Activated naive CD8-positive, alpha-beta T cell treated with anti-CD3 and anti-CD28 coated beads, Interleukin-2, amount 50 U/mL, for 16 hours (primary cell): ENCODE data around the gene OR2B3.
"Not testable (repeated sequence)": the region's sequence is repeated elsewhere in the genome, so short reads cannot be mapped to it uniquely, and the experiment has no call there.

Source experiments
- DNase-seq: peaks from one replicate; pipeline ENCODE4 v3.0.0-alpha.2; 2020; ENCODE audit warnings: low read depth, low spot score

OR2B3 gene, protein sequence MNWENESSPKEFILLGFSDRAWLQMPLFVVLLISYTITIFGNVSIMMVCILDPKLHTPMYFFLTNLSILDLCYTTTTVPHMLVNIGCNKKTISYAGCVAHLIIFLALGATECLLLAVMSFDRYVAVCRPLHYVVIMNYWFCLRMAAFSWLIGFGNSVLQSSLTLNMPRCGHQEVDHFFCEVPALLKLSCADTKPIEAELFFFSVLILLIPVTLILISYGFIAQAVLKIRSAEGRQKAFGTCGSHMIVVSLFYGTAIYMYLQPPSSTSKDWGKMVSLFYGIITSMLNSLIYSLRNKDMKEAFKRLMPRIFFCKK

DNA sequence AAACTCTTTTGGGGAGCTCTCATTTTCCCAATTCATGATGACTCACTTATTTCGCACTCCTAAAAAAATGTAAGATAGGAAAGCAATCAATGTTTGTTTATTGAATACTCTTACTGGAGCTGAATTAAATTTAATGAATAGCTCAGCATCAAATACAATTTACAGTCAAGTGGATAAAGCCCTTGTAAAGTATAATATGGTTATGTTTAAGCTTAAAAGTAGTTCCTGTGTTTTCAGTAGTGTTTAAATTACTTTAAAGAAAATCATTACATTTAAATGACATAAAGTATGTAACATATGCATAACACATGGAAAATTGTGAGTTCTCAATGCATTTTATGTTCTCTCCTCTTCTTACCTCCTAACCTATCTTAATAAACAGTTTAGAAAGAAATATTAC is at the start of gene OR2B3:
OR2B3 (minus strand) TSS at position 101 of the 400 bp plus-strand sequence; CDS start at position 36, 65 bp downstream.
- DNase-seq, result no peak

DNA sequence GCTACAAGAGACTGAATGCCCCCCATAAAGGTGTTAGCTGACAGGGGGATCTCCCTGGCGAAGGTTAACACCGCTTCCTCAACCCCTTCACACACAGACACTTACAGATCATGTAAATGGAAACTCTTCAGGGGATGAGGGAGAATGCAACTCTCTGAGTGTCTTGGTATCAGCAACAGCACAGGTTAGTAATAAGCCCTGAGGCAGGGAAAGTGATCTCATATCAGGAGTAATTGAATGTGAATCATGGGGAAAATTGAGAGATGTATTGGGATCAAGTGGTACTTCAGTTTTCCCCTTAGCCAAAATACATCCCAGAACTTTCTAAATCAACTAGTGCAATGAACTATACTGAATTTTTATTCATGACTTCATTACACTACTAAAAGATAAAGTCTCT is 44.6 kb upstream of the OR2B3 start:
- no peak for DNase-seq

DNA sequence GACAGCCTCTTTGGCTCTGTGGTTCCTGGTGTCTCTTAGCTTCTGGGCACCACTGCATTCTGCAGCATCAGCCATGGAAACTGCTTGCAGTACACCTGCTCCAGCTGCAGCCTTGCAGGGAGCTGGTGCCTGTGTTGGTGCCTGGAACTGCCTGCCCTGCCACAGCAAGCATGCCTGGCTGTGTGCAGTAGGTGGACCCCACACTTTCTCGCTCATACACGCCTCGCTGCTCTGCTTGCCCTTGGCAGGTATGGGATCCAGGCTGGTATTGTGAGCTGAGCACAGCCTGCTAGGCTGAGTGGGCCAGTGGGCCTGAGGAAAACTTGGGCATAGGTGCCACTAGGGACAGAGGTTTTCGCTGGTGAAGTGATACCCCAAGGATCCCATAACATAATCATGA is 43.5 kb upstream of the OR2B3 start:
- DNase-seq, result no peak

DNA sequence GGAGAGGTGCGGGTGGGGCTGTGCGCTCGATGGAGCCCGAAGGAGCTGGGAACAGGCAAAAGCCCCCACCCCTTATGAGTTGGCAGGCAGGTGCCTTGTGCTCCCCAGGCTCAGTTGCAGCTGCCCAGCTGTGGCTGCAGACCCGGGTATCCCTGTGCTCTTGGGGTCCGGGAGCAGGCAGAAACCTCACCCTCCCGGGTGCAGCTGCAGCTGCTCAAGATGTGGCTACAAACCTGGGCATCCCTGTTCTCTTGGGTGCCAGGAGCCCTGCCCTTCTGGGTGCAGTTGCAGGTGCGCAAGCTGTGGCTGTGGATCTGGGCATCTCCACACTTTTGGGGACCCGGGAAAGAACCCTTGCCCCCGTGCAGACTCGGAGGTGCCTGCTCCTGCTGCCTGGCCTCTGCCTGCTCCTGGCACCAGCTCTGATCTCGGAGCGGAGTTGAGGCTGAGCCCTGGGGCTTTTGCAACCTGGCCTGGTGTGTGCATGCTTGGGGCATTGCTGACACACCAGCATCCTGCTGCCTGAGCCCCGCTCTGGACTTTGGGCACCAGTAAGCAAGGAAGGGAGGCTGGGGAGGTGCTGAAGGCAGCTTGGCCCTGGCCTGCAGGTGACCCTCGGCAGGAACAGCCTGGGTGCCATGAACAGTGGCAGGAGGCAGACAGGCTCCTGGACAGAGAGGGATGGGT is 42.4 kb upstream of the OR2B3 start:
- no peak for DNase-seq

DNA sequence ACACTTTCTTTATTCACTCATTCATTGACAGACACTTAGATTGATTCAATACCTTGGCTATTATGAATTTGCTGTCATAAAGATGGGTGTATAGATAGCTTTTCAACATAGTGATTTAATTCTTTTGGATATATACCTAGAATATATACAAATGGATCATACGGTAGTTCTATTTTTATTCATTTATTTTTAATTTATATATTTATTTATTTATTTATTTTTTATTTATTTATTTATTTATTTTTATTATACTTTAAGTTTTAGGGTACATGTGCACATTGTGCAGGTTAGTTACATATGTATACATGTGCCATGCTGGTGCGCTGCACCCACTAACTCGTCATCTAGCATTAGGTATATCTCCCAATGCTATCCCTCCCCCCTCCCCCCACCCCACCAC is 27.9 kb upstream of the OR2B3 start:
- not testable (repeated sequence) for DNase-seq

DNA sequence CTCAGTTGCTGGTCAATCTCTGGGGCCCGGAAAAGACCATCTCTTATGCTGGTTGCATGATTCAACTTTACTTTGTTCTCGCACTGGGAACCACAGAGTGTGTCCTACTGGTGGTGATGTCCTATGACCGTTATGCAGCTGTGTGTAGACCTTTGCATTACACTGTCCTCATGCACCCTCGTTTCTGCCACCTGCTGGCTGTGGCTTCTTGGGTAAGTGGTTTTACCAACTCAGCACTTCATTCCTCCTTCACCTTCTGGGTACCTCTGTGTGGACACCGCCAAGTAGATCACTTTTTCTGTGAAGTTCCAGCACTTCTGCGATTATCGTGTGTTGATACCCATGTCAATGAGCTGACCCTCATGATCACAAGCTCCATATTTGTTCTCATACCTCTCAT is 25.0 kb upstream of the OR2B3 start:
- DNase-seq, result no peak

DNA sequence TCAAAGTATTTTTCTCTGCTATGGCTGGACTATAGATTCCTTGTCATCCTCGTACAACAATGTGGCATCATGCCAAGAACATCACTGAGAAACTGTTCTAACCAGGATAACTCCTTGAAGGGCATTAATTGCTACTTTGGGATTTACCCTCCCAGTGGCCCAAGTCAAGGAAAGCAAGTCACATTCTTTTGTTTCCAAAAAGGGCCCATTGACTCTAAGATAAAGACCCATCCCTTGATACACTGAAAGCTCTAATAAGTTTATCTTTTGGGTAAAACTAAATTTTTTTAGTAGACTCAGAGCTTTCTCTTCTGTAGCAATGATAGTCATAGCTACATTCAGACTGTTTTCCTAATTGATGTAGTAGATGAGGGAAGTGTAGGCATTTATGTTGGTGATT is 20.6 kb upstream of the OR2B3 start, which contains the start of gene OR2J3:
OR2J3 (plus strand) TSS at position 301 of the 400 bp plus-strand sequence. CDS start 3,833 bp downstream, outside the sequence.
- no peak for DNase-seq

DNA sequence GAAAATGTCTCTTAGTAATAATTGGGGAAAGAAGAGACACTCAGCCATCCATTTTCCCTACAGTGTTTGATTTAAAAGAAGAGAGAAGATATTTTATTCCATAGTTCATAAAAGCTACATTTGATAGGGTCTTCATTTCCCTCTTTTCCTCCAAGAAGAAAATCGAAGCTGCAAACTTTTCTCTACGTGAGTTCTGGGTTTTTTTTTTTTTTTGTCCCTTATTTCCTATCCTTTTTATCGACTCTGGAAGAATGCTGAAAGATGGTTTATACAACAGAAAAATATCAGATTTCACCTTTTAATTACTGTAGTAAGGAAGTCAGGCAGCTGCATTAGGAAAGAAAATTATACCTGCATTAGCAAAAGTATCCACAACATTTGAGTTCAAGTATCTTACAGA is 12.1 kb upstream of the OR2B3 start, which contains the start of gene OR2J1:
OR2J1 (plus strand) TSS at position 301 of the 400 bp plus-strand sequence. CDS start 1,453 bp downstream, outside the sequence.
- no peak for DNase-seq

DNA sequence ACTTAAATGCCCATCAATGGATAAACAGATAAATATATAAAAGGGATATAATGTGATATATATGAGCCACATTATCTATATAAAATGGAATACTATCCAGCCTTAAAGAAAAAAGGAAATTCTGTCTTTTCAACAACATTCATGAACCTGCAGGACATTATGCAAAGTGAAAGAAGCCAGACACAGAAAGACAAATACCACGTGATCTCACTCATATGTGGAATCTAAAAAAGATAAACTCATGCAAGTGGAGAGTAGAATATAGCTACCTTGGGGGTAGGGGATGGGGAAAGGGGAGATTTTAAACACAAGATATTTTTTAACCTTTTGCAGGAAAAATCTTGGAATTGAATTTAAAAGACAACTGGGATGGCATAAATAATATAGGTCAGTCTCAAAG is 10.7 kb upstream of the OR2B3 start:
- DNase-seq, result no peak

DNA sequence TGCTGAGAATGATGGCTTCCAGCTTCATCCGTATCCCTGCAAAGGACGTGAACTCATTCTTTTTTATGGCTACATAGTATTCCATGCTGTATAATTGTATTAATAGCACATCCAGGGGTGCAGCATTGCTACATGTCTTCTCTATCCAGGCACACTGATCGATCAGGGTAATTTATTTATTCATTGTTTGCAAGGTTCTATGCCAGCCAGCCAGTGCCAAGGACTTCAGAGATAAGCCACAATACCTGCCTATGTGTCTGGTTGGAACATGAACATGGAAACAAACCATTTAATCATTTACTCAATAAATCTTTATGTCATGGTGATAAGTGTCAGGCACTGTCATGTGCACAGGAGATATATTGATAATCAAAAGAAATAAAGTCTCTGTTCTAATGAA is 5.8 kb upstream of the OR2B3 start:
- no peak for DNase-seq

DNA sequence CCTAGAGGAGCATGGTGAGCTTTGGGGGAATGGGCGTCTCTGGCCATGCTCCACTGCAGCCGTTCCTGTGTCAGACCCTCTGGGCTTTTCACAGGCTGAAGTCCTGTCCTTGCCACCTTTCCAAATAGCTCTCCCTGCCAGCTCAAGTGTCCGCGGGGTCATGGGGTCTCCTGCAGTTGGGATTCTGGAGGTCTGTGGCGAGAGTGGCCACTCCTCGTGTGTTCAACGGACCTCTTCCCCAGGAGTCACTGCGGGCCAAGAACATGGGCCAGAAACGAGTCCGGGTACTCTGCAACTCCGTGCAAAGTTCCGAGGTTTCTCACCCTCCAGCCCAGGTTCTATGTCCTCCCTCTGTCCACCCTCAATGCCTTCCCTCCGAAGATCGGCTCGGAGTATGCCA is 4.7 kb downstream of the OR2B3 start:
- DNase-seq, result no peak

DNA sequence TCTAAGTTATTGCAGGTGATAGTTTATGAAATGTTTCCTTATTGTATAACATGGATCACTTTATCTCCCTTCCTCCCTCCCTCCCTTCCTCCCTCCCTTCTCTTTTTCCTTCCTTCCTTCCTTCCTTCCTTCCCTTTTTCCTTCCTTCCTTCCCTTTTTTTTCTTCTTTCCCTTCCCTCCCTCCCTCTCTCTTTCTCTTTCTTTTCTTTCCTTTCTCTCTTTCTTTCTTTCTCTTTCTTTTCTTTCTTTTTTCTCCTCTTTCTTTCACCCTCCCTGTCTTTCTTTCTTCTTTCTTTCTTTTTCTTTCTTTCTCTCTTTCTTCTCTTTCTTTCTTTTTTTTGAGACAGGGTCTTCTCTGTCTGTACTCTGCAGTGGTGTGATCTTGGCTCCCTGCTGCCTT is 5.8 kb downstream of the OR2B3 start:
- no peak for DNase-seq

DNA sequence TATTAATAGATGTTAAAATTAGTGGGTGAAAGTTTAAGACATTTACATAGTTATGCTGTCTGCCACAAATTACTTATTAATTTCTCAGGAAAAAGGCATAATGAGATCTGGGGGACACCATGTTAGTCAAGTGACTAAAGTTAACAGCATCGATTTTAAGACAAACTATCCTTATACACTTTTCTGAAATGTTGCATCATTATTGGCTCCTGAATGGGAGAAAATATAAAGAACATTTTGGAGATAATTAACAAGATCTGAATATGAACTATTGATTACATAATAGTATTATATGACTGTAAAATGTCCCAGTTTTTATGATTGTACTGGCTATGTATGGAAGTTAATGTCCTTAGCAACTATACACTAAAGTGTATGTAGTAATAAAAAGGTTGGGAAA is 7.9 kb downstream of the OR2B3 start:
- DNase-seq, result no peak

DNA sequence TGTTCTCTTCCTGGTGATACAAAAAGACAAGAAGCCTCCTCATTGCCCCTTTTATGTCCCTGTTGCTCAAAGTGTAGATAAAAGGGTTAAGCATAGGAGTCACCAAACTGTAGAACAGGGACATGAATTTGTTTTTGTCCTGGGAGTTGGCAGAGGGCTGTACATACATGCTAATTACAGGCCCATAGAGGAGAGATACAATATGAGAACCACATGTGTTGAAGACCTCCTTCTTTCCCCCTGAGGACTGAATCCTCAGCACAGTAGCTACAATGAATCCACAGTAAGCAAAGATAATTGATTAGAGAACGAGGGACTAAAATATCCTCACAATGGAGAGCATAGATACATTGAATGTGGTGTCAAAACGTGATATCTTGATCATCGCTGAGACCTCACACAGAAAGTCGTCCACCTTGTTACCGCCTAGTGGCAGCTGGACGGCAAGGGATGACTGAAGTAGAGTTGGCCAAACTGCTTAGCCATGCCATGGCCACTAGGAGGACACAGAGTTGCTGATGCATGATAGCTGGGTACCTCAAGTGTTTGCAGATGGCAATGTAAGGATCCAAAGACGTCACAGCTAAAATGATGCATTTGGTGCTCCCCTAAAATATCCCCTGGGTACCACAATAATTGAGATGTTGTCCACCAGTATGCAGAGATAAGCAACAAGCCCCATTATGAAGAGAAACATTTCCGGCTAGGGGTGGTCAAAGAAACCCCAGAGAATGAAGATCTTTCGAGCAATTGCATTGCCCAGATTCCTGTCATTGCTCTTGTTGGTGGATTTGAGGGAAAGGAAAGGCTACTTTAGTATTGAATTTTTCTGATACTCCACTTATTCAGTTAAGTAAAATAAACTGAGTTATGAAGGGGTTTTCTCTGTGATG is 15.0 kb downstream of the OR2B3 start:
- no peak for DNase-seq

DNA sequence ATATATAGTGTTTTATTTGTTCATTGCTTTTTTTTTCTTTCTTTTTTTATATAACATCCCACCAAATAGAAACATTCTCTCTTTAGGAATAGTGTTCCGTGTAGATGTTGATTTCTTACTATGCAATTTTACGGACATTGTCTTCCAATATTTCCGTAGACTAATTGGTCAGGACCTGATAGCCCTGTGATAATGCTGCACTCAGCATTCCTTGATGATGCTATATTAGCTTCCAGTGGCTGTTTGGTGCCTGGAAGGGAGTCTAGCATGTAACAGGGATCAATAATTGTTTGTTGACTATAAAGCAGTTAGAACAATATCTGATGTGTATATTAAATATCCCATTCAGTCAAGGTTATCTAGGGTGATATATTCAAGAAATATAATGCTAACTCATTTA is 35.4 kb downstream of the OR2B3 start:
- DNase-seq, result no peak

DNA sequence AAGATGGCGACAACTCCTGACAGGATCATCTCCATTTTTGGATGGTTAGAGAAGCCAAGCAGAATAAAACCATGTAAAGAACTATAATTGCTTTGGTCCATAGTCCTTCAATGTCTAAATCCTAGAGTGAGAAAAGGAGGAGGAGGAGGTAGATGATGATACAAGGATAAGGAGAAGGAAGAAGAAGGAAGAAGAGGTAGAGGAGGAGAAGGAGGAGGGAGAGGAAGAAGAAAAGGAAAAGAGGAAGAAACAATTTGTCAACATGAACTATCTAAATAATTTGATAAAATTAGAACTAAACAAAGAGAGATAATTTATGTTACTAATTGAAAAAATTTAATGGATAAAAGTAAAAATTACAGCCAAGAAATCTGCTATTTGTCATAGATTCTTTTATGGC is 42.0 kb downstream of the OR2B3 start, which contains the start of gene OR2W1:
OR2W1 (minus strand) TSS at position 101 of the 400 bp plus-strand sequence; CDS start at position 101, 0 bp downstream.
- DNase-seq, result no peak
